ENCODE data around the gene KLC1.

Gene KLC1

DNA sequence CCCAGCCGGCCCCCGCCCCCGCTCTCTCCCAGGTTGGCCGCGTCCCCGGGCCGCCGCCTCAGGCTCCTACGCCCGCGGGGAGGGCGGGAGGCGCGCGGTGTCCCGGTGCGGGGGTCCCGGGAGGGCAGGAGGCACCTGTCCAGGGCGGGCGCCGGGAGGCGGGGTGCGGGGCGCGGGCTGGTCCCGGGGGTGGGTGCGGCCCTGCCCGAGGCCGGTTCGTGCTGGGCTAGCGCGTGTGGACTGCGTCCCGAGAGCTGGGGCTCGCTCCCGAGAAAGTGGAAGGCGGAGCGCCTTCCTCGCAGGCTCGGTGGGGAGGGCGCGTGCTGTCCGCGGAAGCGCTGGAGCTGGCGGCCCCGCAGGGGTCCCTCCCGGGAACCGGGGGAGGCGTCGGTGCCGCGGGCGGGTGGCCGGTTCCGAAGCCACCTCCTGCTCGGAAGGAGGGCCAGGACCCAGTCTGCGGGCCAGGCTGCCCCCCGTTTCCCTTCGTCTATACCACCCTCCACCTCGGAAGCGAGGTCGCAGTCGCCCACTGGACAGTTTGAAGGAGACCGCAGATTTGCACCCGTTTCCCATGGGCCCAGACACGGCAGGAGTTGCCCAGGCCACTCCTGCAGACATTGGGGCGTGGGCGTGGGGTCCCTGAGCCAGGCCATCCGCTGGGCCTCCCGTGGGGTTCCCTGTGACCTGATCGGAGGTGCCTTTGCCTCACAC, 87.2 kb downstream of the KLC1 start:
- in situ Hi-C loops (cut with MboI; ENCODE audit: low sequenced_read_pairs), result no loop called here

DNA sequence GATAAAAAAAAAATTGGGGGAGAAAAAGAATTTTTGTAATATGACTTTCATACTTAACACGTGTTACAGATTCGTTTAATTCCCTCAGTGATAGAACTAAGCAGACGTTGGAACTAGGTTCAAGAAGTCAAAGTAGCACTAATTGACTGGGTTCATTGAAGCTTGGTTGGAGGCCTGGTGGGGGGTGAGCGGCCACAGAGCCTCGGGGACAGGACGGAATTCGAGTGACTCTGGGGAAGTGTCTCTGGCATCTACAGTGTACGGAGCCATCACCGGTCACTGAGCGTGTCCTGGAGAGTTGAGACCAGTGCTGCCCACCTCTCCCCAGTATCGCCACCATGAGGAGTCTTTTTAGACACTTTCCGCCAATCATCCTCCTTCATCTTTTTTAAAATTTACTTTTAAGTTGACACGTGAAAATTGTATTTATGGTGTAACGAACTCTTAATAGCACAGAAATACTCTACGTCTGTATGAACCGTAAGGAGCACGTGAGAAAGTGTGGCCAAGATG, 87.9 kb downstream of the KLC1 start:
- in situ Hi-C loops (cut with MboI; ENCODE audit: low sequenced_read_pairs), result no loop called here

DNA sequence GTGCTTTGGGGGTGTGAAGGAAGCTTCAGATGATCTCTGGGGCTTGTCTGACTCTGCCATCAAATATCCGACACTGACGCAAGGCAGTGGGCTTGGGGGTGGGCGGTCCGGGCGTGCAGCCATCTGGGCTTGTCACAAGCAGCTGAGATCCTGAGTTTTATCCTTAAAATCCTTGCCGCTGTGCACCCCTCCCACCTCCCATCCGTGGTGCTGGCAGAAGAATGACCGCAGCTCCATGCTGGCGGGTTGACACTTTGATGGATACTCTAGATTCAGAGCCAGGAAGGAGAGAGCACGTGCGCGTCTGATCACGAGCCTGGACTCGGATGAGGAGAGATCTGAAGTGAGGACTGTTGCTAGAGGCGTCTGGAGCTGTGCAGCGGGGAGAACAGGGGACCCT, 89.6 kb downstream of the KLC1 start:
- in situ Hi-C loops (cut with MboI; ENCODE audit: low sequenced_read_pairs), result no loop called here

DNA sequence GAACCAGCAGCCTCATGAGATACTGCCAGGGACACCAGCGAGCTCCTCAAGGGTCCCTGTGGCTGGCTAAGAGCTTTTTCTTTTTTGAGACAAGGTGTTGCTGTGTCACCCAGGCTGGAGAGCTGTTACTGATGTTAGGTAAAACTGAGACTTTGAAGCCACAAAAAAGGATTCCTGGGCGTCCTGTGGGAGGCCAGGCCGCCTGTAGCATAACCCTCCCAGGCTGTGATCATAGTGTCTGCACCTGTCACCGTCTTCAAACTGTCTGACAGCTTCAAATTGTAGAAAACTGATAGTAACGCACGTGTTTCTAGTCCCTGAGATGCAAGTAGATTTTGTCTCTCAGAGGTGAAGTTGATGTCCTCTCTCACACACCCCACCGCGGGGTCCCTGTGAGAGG, 90.7 kb downstream of the KLC1 start:
- in situ Hi-C loops (cut with MboI; ENCODE audit: low sequenced_read_pairs), result no loop called here

DNA sequence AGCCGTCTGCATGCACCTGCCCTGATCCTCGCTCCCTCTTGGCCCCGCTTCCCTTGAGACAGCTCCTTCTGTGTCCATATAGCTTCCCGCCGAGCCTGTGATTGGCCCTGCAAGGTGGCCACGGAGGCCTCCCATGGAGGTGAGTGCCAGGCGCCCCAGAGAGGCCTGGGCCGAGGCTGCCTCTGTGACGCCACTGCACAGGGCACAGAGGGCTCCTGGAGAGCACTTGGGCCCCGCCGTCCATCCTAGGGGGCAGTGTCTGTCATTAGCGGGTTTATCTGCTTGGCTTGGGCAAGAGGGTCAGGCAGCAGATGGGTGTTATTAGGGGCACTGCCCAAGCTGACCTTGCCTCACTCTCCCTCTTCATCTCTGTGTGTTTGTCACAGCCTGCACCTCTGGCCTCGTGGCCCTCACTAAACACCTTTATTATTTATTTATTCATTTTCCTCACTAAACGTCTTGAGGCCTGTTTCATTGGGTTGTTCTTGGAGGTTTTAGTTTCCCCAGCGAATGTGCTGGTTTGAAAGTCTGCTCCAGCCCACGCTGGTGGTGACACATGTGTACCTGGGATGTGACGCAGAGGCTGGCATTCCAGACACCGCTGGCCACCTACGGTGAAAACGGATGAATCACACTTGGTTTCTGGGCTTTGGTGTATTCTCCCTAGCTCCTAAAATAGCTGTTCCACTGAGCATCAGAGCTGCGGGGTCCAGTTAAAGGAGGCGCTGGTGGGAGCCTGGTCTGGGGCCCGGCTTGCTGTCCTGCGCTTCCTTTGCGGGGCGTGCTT, 92.5 kb downstream of the KLC1 start:
- in situ Hi-C loops (cut with MboI; ENCODE audit: low sequenced_read_pairs), result no loop called here

DNA sequence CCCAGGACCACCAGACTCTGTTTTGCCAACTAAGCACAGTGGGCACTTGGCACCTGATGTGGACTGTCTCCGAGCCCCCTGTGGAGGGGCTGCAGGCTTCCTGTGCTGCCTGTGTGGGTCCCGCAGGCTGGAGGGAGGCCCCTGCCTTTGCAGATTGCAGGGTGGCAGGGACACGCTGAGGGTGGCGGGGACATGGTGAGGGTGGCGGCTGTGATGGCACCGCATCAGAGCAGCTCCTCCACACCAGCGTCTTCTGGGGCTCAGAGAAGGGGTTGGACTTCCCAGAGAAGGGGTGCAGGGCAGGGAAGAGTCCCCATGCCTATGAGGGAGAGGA, 94.7 kb downstream of the KLC1 start:
- in situ Hi-C loops (cut with MboI; ENCODE audit: low sequenced_read_pairs), result no loop called here

DNA sequence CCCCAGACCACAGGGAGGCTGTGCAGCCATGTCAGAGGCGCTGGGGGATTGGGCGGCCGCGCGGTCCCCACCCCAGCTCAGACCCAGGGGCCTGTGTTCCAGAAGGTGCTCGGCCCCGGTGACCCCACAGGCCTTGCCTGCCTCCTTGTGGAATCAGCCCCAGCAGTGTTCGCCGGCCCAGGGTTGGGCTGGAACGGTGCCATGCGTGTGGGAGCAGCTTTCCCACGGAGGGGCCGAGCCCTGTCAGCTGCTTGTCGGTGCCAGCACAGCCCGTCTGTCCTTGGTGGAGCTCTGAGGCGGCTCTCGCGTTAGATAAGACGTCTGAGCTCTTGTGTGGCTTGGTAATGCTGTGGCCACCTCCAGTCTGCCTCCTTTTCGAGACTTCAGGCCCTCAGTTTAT, 95.1 kb downstream of the KLC1 start:
- in situ Hi-C loops (cut with MboI; ENCODE audit: low sequenced_read_pairs), result no loop called here

DNA sequence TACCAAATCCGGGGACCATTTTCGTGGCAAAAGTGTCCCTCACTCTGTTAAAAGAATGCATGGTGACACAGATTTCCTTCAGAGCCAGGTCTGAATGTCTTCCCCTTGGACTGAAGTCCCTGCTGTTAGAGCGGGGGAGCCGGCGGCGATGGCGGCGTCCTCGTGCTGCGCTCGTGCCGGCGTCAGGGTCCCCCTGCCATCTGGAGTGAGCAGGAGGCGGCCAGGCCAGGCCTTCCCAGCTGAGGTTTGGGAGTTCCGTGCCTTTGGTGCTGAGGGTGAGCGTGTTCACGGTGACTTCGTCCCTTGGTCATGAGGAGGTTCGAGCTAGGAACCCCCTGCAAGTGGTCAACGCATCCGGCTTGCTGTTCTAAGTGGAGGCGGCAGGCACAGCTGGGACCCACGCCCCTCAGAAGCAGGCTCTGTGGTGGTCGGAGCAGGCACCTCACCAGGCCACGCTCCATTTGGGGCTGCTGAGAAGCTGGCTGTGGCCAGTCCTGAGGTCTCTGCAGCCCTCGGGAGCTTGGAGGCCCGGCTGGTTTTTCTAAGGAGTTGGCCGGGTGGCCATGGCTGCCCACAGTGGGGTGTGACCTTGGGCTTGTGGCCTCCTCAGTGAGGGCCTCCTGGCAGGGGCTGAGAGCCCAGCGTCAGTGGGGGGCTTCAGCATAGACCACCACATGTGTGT, 96.1 kb downstream of the KLC1 start:
- in situ Hi-C loops (cut with MboI; ENCODE audit: low sequenced_read_pairs), result no loop called here

DNA sequence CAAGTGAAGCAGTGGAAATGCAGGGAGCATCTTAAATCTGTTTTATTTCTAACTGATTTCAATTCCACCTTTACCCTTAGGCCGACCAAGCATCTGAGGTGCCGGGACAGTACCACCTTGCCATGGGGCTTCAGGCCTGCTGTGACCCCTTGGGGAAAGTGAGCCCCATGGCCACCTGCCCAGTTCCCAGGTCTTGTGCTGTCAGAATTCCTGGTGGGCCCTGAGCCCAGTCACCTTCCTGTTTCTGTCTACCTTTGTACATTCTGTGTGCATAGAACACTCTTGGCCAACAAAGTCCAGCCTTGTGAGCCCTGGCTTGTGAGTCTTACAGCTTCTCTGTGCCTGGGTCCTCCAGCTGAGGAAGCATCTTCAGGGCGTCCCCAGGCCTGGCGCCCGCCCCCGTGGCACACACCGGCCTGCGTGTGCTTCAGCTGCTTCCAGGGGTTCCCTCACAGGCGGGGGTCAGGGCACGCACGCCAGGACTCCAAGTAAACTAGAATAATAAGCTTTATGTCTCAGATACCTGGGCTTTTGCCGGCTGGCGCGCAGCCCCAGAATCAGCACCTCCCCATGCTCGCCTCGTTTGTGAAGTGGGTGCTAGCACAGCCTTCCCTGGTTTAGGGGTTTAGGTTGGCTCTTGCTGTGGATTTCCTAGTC, 96.9 kb downstream of the KLC1 start:
- in situ Hi-C loops (cut with MboI; ENCODE audit: low sequenced_read_pairs), result no loop called here

DNA sequence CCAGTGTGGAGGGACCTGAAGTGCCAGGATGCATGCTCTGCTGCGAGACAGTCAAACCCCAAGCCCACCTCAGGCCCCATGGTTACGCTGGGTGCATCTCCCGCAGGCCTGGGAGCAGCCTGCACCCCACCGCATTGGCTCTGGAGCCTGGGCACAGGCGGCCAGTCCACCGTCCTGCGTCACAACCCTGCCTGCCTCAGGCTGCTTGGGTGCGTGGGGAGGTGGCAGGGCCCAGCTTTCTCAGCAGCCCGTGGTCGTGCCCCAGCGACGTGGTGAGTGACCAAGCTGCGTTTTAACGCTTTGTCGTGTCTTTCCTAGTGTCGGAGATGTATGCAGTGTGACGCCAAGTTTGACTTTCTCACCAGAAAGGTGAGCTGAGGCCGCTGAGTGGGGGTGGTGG, 97.5 kb downstream of the KLC1 start:
- in situ Hi-C loops (cut with MboI; ENCODE audit: low sequenced_read_pairs), result no loop called here

DNA sequence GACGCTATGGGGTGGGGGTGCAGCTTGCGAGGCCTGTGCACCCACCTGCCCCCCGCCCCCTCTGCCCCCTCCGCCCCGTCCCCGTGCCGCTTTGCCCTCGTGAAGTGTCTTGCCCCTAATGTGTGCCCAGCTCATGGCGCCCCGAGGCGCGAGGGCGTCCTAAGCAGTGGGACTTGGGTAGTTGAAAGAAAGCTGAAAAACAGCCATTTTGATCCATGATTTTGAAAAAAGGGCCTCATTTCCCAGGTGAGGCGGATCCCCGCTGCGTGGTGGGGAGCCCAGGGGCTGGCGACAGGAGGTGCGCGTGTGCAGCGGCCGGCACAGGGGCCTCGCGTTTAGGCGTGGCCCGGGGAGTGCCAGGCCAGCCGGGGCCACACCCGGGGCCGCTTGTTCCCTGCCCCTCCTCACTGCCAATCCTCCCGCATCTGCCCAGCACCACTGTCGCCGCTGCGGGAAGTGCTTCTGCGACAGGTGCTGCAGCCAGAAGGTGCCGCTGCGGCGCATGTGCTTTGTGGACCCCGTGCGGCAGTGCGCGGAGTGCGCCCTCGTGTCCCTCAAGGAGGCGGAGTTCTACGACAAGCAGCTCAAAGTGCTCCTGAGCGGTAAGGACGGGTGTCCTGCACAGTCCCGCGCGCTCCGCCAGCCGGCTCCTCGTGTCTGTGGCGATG, 98.4 kb downstream of the KLC1 start:
- in situ Hi-C loops (cut with MboI; ENCODE audit: low sequenced_read_pairs), result no loop called here

DNA sequence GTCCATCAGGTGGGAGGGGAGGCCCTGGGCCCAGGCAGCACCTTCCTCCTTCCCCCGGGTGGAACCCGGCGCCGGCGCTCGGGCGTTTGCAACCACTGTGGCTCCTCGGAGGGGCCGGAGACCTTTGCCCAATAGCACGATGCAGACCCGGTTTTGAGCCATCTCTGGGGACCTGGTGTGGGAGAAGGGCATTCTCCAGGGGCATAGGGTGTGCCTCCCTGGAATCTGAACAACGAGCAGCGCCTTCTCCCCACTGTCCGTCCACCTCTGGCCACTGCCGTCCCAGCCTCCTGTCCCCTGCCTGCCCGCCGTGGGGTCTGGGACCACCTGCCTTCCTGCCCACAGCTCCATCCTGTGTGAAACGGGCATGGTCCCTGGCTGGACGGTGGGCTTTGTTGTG, 99.1 kb downstream of the KLC1 start:
- in situ Hi-C loops (cut with MboI; ENCODE audit: low sequenced_read_pairs), result no loop called here

DNA sequence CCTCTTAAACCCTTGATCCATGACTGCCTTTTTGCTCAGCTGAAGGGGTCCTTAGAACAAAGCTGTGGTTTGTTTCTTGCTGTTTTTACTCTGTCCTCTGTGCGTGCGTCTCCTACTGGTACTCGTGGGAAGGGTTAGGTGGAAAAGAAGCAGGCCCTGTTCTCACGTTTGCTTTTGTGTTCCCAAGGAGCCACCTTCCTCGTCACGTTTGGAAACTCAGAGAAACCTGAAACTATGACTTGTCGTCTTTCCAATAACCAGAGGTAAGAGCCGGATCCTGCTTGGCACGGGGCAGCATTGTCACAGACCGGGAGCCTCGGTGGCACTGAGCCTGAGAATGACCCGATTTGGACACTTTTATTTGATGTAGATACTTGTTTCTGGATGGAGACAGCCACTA, 99.7 kb downstream of the KLC1 start:
- in situ Hi-C loops (cut with MboI; ENCODE audit: low sequenced_read_pairs), result no loop called here

DNA sequence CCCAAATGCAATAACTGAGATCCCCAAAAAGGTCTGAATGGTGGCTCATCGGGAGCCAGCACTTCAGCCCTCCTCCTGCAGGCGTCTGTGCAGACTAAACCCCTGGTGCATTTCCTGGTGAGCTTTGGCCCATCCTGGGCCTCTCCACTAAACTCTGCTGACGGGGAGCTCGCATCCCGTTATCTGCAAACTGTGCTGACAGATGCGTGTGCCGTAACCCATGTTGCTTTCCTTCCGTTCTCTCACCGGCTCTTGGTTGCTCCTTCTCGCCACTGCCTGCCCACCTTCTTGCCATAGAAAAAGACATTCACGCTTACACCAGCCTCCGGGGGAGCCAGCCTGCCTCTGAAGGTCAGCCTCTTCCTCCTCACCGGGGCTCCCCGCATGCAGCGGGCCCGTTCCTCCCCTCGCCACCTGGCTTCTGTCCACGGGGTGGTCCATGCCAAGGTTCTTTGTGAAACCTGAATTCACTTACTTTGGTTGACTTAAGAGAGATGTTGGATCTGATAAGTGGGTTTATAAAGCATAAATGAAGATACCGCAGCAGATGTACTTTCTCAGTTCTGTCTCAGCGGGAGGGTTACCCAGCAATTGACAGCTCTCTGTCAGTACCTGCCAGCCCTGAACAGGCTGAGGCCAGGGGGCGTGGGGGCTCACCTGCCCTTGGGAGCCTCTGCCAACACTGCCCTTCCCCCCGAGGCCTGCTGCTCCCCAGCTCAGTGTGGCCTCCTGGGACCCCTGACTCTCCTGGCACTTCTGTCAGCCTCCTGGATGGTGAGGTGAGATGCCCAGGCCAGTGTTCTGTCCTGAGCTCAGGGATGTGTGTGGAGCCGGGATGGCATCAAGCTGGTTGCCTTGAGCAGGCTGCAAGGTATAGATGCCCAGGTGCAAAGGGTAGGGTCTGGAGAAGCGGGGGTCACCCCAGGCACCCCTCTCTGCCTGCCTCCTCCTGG, 100.8 kb downstream of the KLC1 start:
- in situ Hi-C loops (cut with MboI; ENCODE audit: low sequenced_read_pairs), result no loop called here

DNA sequence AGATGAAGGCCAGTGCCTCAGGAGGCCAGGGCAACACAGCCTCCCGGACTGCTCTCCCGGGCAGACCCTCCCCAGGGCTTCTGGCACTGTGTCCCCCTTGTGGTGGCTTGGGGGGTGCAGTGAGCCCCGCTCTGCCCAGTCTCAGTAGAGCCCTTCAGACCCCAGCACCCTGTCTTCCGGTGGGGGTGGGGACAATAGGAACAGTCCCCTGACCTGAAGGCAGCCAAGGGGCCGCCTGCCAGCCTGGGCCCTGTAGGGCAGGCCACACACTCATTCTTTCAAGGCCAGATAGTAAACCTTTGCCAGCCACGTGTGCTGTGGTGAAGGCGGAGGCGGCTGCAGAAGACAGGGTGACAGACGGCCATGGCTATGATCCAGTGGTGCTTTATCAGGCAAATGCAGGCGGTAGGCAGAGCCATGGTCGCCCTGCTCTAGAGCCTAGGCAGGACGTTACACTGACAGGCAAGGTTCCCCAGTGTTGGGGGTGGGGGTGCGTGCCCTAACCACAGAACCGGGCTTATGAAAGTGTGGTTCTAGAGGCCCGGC, 101.6 kb downstream of the KLC1 start:
- in situ Hi-C loops (cut with MboI; ENCODE audit: low sequenced_read_pairs), result no loop called here

DNA sequence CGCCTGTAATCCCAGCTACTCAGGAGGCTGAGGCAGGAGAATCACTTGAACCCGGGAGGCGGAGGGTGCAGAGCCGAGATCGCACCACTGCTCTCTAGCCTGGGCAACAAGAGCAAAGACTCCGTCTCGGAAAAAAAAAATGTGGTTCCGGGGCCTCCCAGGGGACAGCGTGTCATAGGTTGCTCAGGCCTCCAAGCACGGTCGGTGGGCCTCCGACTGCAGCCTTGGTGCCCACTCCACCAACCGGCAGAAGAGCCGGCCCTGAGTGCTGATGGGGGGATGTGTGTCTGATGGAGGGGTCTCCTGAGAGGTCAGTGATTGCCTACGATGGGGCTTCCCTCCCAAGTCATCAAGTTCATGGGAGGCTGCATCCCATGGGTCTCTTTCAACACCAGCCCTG, 102.5 kb downstream of the KLC1 start:
- in situ Hi-C loops (cut with MboI; ENCODE audit: low sequenced_read_pairs), result no loop called here

DNA sequence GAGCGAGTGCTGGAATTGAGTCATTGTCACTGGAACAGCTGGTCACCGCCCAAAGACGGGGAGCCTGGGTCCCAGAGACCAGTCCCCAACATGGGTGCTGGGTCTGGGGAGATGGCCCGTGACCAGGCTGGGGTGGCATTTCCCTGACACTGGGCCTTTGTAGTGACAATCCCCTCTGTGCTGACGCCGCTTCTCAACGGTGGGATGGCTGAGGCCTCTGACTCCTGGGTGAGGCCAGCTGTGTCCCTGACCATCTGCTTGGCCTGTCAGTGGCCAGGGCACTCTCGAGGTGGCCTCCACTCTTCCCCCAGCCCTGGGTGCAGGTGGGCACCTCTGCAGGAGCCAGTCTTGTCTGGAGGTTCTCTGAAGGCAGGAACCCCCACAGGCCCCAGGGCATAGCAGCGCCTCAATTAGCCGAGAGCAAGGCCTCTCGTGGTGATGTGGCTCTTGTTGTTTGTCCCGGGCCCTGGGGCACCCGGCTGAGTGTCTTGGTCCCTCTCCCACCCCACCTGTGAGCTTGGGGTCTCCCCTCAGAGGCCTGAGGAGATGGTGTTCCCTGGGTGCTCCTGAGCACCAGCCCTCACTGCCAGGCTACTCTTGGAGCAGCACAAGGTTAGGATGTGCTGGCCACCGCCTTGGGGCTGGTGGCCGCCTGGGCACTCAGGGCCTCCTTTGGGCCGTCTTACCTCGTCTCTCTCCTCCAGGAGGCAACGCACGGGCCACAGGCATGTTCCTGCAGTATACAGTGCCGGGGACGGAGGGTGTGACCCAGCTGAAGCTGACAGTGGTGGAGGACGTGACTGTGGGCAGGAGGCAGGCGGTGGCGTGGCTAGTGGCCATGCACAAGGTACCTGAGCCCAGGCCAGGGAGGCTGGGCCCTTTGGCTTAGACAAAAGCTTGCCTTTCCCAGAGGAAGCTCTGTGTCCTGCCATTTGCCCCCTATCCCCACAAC, 103.2 kb downstream of the KLC1 start:
- in situ Hi-C loops (cut with MboI; ENCODE audit: low sequenced_read_pairs), result no loop called here

DNA sequence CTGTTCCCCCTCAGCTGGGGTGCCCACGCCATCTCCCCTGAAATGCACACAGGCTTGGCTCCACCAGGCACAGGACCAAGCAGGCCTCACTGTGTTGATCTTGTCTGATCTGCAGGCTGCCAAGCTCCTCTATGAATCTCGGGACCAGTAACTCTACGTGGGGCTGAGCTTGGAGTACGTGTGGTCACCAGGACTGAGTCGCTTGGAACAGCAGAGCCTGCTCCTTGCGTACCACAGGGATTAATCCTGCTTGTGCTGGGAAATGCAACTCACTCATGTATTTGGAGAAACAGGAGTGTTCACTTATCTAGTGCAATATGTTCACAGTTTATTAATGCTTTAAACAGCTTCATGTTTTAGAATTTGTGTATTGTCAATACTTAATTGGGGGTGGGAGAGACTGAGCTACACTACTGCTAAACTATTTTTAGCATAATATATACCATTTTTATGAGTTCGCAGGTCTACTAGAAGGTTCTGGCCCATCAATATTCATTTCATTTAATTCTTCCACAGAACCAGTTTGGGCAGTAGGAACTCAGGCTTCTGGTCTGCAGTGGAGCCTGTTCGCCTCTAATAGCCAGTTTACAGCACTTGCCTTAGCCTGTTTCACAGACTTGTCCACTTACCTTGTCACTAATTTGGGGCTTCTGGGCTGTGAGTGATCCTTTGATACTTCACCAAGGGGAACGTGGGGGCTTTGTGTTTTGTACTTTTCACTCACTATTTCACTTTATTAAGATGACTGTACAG, 104.0 kb downstream of the KLC1 start:
- in situ Hi-C loops (cut with MboI; ENCODE audit: low sequenced_read_pairs), result no loop called here

All from HL-60/S4 treated with phorbol 12-myristate 13-acetate at 8.2 ng/mL for 4 days and 3 days (cell line).